Measurements from ENCODE around the gene LRRC7.

DNA sequence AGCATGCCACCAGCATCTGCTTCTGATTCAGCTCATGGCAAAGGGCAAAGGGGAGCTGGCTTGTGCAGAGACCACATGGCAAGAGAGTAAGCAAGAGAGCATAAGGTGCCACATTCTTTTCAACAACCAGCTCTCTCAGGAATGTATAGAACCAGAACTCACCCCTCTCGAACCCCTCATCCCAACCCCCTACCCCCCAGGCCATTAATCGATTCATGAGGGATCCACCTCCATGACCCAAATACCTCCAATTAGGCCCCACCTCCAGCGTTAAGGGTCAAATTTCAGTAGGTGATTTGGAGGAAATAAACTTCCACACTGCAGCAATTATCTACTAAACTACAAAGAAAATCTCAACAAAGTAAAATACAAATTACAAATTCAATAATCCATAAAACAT is 32.2 kb upstream of the LRRC7 start:
- TF ChIP-seq EZH2phosphoT487 (IDR thresholded peaks at IDR 0.05; ENCODE audit: unreplicated experiment) (no peak), EZH2 (IDR thresholded peaks at IDR 0.05; ENCODE audit: low read depth, unreplicated experiment) (no peak), CREB1 (CRISPR knock-in tag; IDR thresholded peaks at IDR 0.05; ENCODE audit: low read depth) (no peak), POLR2AphosphoS5 (IDR thresholded peaks at IDR 0.05; ENCODE audit: low read depth) (no peak)
- TF ChIP-seq, protein P1, sequence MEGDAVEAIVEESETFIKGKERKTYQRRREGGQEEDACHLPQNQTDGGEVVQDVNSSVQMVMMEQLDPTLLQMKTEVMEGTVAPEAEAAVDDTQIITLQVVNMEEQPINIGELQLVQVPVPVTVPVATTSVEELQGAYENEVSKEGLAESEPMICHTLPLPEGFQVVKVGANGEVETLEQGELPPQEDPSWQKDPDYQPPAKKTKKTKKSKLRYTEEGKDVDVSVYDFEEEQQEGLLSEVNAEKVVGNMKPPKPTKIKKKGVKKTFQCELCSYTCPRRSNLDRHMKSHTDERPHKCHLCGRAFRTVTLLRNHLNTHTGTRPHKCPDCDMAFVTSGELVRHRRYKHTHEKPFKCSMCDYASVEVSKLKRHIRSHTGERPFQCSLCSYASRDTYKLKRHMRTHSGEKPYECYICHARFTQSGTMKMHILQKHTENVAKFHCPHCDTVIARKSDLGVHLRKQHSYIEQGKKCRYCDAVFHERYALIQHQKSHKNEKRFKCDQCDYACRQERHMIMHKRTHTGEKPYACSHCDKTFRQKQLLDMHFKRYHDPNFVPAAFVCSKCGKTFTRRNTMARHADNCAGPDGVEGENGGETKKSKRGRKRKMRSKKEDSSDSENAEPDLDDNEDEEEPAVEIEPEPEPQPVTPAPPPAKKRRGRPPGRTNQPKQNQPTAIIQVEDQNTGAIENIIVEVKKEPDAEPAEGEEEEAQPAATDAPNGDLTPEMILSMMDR (conservative IDR thresholded peaks at IDR 0.05; ENCODE audit: low read depth in 2 of 2): no peak
- TF ChIP-seq, protein P2, sequence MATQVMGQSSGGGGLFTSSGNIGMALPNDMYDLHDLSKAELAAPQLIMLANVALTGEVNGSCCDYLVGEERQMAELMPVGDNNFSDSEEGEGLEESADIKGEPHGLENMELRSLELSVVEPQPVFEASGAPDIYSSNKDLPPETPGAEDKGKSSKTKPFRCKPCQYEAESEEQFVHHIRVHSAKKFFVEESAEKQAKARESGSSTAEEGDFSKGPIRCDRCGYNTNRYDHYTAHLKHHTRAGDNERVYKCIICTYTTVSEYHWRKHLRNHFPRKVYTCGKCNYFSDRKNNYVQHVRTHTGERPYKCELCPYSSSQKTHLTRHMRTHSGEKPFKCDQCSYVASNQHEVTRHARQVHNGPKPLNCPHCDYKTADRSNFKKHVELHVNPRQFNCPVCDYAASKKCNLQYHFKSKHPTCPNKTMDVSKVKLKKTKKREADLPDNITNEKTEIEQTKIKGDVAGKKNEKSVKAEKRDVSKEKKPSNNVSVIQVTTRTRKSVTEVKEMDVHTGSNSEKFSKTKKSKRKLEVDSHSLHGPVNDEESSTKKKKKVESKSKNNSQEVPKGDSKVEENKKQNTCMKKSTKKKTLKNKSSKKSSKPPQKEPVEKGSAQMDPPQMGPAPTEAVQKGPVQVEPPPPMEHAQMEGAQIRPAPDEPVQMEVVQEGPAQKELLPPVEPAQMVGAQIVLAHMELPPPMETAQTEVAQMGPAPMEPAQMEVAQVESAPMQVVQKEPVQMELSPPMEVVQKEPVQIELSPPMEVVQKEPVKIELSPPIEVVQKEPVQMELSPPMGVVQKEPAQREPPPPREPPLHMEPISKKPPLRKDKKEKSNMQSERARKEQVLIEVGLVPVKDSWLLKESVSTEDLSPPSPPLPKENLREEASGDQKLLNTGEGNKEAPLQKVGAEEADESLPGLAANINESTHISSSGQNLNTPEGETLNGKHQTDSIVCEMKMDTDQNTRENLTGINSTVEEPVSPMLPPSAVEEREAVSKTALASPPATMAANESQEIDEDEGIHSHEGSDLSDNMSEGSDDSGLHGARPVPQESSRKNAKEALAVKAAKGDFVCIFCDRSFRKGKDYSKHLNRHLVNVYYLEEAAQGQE (IDR thresholded peaks at IDR 0.05; ENCODE audit: unreplicated experiment): no peak
